Amygdala (tissue), 56 donors: Measurements from ENCODE around the gene CD99.

Experiments used
- DNase-seq, 56 donors: peaks; one replicate each; lab custom pipeline; 2025; lab: John Stamatoyannopoulos, UW

The CD99 gene, protein sequence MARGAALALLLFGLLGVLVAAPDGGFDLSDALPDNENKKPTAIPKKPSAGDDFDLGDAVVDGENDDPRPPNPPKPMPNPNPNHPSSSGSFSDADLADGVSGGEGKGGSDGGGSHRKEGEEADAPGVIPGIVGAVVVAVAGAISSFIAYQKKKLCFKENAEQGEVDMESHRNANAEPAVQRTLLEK

DNA sequence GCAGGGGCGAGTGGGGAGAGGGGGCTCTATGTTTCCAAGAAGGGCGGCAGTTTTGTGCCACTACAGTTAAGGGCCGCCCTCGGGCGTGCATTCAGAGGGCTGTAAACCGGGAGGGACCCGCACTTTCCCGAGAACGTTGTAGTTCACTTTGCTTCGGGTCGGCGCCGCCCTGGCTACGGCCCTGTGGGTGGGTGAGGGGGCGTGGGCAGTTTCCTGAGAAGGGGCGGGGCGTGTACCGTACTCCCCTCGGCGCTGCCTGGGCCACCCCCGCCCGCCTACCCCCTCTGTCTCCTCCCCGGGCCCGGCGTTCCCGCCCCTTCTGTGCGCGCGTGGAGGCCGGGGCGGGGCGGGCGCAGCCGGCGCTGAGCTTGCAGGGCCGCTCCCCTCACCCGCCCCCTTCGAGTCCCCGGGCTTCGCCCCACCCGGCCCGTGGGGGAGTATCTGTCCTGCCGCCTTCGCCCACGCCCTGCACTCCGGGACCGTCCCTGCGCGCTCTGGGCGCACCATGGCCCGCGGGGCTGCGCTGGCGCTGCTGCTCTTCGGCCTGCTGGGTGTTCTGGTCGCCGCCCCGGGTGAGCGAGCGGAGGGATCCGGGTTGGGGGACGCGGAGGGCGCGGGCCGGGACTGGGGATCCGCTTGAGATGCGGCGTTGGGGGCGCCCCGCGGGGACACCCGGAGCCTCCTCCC lies at the start of gene CD99:
Gene CD99 (plus strand): TSS at position 440 of the 687 bp plus-strand sequence. CDS start 66 bp downstream, at position 506.
- DNase-seq, result no peak

DNA sequence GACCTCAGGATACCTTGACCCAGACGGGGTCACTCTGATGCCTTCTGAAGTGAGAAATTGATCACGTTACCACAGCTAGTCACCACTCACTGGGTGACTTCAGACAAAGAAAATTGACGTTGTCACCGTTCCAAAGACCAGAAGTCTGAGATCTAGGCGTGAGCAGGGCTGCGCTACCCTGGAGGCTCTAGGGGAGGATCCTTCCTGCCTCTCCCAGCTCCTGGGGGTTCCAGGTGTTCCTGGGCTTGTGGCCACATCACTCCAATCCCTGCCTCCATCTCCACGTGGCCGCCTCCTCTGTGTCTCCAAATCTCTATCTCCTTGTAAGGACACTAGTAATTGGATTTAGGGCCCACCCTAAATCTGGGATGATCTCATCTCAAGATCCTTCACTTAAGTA lies 48.9 kb upstream of the CD99 start:
- no peak for DNase-seq

DNA sequence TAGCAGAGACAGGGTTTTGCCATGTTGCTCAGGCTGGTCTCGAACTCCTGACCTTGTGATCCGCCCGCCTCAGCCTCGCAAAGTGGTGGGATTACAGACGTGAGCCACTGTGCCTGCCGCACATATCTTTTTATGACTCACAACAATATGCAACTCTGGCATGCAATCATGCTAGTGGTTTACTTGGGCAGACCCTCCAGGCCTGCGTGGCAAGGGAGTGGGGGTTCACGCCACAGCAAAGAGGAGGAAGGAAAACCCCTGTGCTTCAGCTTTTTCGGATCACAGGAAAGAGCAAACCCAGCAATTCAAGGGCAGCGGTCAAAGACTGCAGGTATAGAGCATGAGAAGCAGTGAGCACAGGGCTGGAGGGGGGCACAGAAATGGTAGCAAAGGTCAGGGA lies 48.3 kb upstream of the CD99 start:
- no peak for DNase-seq

DNA sequence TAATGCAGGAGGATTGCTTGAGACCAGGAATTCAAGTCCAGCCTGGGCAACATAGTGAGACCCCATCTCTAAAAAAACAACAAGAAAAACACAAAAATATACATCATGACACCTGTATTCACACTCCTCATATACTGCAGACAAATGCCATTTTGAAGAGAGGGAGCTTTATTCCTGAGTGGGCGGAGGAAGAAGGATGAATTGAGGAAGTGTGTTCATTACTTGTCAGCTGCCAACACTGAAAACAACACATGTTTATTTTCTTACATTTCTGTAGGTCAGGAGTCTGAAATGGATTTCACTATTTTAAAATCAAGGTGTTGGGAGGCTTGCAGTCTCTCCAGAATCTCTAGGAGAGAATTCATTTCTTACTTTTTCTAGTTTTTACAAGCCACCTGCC lies 47.2 kb upstream of the CD99 start:
- no peak for DNase-seq

DNA sequence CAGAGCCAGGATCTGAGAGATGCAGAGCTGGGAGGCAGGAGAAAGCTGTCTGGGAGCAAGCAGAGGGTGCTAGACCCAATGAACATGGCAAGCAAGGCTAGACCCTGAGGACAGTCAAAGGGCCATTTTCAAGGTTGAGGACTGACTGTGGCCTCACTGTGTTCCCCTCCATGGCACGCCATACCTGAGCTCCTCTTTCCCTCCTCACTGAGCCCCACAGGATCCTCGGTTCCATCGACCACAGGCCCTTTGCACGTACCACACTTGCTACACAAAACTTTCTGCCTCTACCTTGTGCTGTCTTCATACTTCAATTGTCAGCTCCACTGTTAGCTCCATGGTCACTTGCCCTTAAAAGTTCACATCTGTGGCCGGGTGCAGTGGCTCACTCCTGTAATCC lies 45.5 kb upstream of the CD99 start:
- DNase-seq, result no peak

DNA sequence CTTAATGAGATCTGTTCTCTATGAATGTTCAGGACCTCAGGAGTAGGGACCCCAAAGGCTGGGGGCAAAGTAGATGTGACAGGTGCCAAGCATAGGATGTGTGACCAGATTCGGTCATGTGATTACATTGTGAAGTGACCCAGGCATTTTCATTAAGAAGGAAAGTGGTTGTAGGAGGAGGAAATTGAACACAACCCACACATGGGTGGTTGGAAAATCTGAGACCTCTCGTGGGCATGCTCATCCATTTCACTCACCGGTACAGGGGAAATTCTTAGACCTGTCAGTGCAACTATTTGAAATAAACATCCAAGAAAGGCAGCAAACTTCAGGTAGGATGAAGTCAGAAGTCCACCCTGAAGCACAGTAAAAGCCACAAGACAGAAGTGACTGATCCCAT lies 43.5 kb upstream of the CD99 start:
- no peak for DNase-seq

DNA sequence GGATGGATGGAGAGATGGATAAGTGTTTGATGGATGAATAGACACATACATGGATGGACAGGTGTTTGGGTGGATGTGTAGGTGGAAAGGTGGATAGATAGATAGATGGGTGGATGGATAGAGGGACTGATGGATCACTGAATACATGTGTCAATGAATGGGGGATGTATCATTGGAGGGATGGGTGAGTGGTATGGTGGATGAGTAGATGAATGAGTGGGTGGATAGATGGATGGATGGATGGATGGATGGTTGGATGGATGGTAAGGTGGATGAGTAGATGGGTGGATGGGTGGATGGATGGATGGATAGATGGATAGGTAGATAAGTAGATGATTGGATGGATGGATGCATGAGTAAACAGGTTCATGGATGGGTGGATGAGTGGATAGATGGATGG lies 41.1 kb upstream of the CD99 start:
- DNase-seq, result no peak

DNA sequence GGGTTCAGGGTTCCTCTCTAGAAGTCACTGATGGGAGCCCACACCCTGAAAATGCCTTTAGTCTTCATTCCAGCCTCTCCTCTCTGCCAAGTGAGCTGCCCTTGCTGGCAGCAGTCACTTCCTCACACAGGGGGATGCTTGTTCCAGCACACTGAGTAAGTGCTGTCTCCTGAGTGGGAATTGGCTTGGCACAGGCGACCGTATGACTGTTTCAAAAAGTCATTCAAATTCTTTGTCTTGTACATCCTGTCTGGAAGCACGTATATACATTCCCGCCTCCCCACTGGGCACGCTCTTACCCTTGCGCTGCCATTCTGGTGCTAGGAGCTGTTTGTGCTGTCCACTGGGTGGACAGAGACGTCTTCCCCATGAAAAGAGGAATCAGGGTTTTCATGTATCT lies 40.2 kb upstream of the CD99 start:
- DNase-seq, result no peak

DNA sequence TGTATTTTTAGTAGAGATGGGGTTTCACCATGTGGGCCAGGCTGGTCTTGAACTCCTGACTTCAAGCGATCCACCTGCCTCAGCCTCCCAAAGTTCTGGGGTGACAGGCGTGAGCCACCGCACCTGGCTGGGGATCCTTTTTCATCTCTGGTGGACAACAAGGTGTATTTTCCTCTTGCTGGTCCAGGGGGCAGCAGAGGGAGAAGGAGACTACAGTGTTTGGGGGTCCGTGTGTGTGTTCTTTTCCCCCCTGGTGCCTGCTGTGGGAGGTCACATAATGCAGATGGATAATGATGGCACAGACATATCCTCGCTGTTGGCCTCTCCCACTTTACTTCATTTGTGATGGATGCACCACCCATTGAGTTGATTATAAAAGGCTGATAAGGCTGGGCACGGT lies 39.0 kb upstream of the CD99 start:
- DNase-seq, result no peak

DNA sequence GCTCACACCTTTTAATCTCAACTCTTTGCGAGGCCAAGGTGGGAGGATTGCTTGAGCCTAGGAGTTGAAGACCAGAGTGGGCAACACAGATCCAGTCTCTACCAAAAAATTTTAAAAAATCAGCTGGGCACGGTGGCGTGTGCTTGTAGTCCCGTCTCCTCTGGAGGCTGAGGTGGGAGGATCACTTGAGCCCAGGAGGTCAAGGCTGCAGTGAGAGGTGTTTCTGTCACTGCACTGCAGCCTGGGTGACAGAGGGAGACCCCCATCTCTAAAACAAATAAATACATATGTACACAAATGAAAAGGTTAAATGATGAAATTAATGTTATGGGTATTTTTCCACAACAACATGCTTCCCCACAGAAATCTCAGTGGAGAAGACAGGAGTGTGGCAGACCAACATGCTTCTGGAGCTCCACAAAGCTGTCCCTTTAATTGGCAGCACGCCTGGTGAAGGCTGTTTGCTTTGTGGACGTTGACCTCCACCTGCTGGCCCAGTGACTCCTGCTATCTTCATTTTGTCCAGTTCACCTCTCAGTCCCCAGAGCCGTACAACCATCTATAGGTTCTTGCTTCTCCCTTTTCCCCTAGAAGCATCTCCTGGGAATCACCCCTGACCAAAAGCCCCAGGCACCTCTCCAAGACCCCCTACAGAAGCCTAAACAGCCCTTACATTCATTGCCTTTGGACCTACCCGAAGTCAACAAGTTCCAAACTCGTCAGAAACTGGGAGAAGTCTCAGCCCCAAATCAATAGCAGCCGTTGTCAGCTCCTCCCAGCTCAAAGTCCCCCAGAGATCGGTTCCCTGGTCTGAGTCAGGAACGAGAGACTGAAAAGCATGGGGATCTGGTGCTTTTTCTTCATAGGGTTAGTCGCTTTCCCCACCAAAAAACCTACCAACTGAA lies 36.4 kb upstream of the CD99 start:
- no peak for DNase-seq

DNA sequence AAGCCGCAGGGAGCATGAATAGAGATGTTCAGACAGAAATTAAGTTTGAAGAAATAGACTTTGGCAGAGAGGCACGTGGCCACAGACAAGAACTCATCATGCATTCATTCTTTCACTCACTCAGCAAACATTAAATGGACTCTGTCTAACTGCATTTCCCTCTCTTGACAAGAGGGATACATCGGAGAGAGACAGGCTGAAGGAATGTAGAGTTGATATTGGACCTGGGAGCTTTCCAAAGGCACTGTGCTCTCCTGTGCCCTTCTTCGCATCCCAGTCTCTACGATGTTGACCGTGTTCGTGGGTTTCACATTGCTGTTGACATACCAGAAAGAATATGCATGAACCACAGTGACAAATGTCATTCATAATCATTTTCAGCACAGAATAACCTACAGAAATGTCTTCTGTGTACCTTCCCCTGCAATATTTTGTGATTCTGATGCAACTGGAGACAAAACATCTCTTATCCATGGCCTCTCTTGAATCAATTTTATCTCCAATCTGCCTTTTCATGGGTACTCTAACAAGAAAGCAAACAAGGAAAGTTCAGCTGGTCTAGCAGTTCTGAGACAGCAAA lies 34.7 kb upstream of the CD99 start:
- DNase-seq, result no peak

DNA sequence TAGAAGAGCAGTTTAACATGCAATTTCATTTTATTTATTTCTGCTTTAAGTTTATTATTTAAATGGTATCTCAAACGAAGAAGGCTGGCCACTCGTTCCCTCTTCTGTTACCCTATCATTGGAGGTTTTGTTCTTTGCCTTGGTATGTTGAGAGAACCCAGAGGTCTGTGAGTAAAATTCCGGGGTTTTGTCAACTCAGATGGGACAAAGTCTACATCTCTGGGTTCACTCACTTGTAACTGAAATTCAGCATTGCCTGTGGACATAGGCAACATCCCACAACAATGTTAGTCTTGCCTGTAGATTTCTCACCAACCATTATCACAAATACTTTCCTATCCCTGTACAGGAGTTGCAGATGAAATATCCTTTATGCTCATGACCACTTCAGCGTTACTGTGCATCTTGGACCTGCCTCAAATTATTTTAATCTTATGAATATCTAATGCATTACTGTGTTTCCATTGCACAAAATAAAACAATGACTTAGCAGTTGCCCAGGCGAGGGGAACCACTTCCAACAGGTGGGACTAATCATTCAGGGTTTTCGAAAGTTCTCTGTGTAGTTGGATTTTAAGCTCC lies 33.5 kb upstream of the CD99 start:
- no peak for DNase-seq

DNA sequence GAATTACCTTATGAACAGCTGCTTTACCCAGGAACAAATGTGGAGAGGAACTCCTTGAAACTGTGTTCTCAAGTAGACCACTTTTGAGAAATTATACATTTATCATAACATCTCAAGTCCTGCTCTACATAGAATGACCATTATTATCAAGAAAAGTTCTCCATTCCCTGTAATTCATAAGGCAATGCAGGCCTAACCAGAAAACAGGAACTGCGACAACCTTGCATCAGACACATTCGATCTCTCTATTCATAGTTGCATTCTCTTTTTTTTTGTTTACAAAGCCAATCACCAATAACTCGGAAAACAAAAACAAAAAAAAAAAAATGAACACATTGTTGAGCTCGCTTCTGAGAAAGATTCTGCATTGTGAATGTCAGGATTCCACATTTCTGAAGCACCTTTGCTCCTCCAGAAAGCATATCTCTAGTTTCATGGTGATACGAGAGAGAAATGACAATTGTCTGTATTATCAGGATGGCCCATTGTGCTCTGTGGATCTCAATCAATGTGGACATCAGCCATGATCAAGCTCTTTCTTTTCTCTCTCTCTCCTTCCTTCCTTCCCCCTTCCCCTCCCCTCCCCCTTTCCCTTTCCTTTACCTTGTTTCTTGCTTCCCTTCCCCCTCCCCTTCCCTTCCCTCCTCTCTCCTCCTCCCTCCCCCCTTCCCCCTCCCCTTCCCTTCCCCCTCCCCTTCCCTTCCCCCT lies 32.4 kb upstream of the CD99 start:
- DNase-seq, result no peak

DNA sequence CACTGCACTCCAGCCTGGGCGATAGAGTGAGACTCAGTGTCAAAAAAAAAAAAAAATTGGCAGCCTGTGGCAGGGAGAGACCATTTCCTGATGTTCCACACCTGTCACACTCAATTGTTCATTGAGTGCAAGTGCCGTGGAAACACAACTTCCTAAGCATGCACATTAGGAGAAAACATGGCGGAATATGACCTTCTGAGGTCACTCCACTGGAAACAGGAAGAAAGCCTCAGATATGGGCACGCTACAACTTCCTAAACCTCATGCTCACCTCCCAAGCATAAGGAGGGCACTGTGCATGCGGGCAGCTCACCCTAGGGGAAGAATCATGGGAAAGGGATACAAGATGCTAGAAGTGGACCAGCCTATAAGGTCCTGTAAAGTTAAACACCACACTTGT lies 28.5 kb upstream of the CD99 start:
- DNase-seq, result no peak

DNA sequence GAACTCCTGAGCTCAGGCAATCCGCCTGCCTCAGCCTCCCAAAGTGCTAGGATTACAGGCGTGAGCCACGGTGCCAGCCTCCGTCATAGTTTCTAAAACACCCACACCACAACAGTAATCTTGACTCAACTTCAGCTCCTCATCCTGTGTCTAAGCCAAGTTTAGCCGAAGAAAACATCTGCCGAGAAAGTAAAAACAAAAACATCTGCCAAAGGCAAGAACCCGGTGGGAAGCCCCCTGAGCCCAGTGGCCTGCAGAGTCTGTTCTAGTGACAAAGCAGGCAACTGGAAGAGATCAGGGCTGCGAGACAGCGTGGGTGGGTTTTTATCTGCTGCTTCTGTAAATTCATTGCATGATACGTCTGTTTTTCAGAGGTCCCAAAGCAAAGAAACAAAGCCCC lies 26.6 kb upstream of the CD99 start:
- DNase-seq, result no peak

DNA sequence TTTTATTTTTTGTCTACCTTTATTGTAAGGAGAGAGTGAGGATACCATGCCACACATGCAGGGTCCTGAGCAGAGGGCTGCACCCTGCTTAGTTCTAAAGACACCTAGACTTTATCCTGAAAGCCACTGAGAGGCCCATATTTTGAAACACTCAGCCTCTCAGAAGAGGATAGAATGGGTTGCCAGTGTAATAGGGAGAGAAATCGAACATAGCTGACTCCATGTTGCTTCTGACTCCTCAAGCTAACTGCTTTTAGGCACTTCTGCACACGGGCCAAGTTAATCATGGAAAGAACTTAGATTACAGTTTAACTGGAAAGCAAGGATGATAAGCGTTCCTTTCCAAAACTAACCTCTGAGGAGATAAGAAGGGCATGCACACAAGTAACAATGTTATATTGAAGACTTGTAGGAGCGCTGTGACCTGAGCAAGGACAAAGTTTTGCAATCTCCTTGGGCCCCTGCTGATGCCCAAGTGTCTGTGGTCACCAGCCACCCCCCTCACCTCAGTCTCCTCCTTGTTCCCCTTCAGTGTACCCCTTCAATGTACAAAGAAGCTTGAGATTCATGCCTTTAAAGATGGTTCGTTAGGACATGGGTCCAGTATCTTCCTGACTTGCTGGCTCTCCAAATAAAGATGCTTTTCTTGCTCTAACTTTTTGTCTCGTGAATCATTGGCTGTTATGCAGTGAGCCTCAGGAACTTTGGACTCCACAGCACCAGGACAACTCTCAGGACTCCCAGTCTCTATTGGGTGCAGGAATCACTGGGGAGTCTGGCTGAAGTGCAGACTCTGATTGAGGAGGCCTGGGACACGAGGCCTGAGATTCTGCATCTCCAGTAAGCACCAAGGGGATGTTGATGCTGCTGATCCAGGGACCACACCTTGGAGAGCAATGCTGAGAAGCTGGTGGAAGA lies 25.4 kb upstream of the CD99 start:
- no peak for DNase-seq

DNA sequence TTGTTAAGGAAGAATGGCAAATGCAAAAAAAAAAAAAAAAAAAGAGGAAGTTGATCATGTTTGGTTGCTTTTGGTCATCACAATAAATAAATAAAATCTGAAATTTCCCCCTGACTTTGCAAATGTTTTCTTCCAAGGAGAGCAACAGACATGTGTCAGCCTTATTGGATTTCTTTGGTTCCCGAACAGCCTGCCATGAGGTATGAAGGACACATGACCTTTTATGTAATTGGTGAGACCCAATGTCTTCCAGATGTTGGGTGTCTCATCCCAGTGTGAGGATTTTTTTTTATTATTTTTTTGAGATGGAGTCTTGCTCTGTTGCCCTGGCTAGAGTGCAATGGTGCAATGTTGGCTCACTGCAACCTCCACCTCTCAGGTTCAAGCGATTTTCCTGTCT lies 24.6 kb upstream of the CD99 start:
- no peak for DNase-seq

DNA sequence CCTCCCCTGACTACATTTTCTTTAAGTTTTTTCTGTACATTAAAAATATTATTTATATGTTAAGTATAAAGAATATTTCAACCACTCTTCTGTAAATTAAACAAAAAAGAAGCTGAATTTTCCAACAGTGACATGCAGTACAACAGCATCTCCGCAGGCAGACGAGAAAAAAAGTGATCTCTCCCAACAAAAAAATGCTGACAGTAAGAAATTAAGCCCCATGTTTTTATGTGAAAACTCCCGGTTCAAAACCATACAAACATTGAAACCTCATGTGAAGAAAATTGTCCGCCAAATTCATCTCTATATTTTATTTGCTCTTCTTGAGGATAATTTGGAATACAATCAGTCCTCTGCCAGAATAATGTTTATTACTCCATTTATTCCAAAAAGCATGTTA lies 20.1 kb upstream of the CD99 start:
- DNase-seq, result no peak

DNA sequence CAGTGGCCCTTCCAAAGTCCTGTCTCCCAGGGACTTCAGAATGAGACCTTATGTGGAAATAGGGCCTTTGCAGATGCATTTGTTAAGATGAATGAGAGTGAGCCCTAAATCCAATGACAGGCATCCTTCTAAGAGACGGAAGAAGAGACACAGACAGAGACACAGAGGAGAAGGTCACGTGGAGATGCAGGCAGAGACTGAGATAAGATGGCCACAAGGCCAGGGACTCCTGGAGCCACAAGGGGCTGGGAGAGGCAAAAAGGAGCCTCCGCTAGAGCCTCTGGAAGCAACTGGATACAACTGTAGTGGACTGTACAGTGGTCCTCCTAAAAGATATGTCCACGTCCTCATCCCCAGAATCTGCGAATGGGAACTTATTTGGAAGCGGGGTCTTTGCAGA lies 19.0 kb upstream of the CD99 start:
- DNase-seq, result no peak
